Testis (tissue), 2 donors: ENCODE data around the gene SPC25.

ENCODE experiments used
- POLR2A ChIP-seq: fragments of 450-650 bp; IDR thresholded peaks from one replicate; pipeline ENCODE4 v1.6.1; 2017; ENCODE audit warnings: antibody characterized with exemption, mild to moderate bottlenecking, moderate library complexity
- TF ChIP-seq, protein P1 (sequence below), 3 experiments: fragments of 450-650 bp in 2 of 3; fragments of 200-600 bp in 1 of 3; sonication (generic) in 1 of 3; IDR thresholded peaks; one replicate each; pipeline ENCODE4 v1.5.1; 2016 to 2019; ENCODE audit warnings: antibody characterized with exemption in 3 of 3, mild to moderate bottlenecking in 2 of 3, moderate library complexity in 1 of 3

DNA sequence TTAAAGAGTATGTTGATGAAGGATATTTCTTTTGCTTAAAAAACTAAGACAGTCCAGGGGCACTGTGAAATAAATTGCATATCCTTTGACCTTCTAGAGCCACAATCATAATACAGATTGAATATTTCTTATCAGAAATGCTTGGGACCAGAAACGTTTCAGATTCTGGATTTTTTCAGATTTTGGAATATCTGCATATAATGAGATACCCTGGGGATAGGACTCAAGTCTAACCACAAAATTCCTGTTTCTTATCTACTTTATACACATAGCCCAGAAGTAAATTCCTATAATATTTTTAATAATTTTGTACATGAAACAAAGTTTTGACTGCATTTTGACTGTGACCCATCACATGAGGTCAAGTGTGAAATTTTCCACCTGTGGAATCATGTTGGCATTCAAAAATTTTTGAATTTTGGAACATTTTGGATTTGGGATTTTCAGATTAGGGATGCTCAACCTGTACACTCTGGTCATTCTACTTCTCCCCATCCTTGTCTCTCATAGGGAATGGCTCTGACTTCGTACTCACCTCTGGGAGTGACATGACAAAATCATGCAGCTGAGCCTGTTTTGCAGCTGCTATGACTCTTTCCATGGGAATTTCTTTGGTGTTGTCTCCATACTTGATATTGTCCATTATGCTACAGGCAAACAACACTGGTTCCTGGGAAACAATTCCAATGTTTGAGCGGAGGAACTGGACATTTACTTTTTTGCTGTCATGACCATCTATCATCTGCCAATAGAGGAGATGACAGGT is 36.6 kb upstream of the SPC25 start:
- TF ChIP-seq, protein P1, sequence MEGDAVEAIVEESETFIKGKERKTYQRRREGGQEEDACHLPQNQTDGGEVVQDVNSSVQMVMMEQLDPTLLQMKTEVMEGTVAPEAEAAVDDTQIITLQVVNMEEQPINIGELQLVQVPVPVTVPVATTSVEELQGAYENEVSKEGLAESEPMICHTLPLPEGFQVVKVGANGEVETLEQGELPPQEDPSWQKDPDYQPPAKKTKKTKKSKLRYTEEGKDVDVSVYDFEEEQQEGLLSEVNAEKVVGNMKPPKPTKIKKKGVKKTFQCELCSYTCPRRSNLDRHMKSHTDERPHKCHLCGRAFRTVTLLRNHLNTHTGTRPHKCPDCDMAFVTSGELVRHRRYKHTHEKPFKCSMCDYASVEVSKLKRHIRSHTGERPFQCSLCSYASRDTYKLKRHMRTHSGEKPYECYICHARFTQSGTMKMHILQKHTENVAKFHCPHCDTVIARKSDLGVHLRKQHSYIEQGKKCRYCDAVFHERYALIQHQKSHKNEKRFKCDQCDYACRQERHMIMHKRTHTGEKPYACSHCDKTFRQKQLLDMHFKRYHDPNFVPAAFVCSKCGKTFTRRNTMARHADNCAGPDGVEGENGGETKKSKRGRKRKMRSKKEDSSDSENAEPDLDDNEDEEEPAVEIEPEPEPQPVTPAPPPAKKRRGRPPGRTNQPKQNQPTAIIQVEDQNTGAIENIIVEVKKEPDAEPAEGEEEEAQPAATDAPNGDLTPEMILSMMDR (IDR thresholded peaks at IDR 0.05), result no peak
- no peak for TF ChIP-seq POLR2A
